Natural killer cell (primary cell): ENCODE results near the gene RNF220. TPM values are rescaled to one million over a fixed set of nuclear protein-coding genes. Genes with fewer than 3 reads are reported as not detected.
A peak's percentile ranks its signal among the peaks of the same experiment; 100 is the strongest.

Experiments
- ATAC-seq, 3 donors: fragments of 150-1000 bp in 2 of 3; fragments of 200-7000 bp in 1 of 3; cut with Tn5 transposase; 1 replicate in 1 of 3; 2 replicates in 2 of 3; pipeline ENCODE4 v1.10.0; 2021; ENCODE audit warnings: mild to moderate bottlenecking in 2 of 3, moderate library complexity in 2 of 3
- DNase-seq, 2 donors: peaks; one replicate each; pipeline versions ENCODE4 v3.0.0 to v3.0.0-alpha.2; 2013 to 2021; ENCODE audit warnings: mixed read lengths in 1 of 2
- H3K27ac ChIP-seq: one replicate; pipeline ENCODE4 v1.5.1; 2013; ENCODE audit warnings: mild to moderate bottlenecking, low read length
- H3K27me3 ChIP-seq: one replicate; pipeline ENCODE4 v1.6.1; 2013; ENCODE audit warnings: low read length; ENCODE audit not compliant: control insufficient read depth, insufficient read depth
- H3K36me3 ChIP-seq: one replicate; pipeline ENCODE4 v1.6.1; 2013; ENCODE audit warnings: low read length; ENCODE audit not compliant: control insufficient read depth, insufficient read depth
- H3K4me1 ChIP-seq: one replicate; pipeline ENCODE4 v1.6.1; 2013; ENCODE audit warnings: low read length; ENCODE audit not compliant: control insufficient read depth, insufficient read depth
- H3K4me3 ChIP-seq: one replicate; pipeline ENCODE4 v1.5.1; 2013; ENCODE audit warnings: low read length
- H3K9me3 ChIP-seq: one replicate; pipeline ENCODE4 v1.6.1; 2013; ENCODE audit warnings: low read length; ENCODE audit not compliant: control insufficient read depth, insufficient read depth
- H3K27ac Mint-ChIP-seq, 2 donors: one replicate each; pipeline ENCODE4 v1.8.0; 2022; ENCODE audit warnings: mild to moderate bottlenecking in 2 of 2, mixed read lengths in 2 of 2, moderate library complexity in 1 of 2
- H3K27me3 Mint-ChIP-seq, 2 donors: one replicate each; pipeline ENCODE4 v1.8.0; 2022; ENCODE audit warnings: low read depth in 2 of 2, mixed read lengths in 2 of 2
- H3K36me3 Mint-ChIP-seq: one replicate; pipeline ENCODE4 v1.8.0; 2022; ENCODE audit warnings: mixed read lengths
- H3K4me1 Mint-ChIP-seq, 2 donors: one replicate each; pipeline ENCODE4 v1.8.0; 2022; ENCODE audit warnings: mixed read lengths in 2 of 2
- H3K4me3 Mint-ChIP-seq: one replicate; pipeline ENCODE4 v1.8.0; 2022; ENCODE audit warnings: mild to moderate bottlenecking, moderate library complexity, mixed read lengths
- H3K9me3 Mint-ChIP-seq, 2 donors: one replicate each; pipeline ENCODE4 v1.8.0; 2022; ENCODE audit warnings: mixed read lengths in 2 of 2
- CTCF ChIP-seq: fragments of 200-600 bp; IDR thresholded peaks from one replicate; pipeline ENCODE4 v1.8.0; 2022; ENCODE audit warnings: antibody characterized with exemption
- WGBS: methylation state at CpG from one replicate; pipeline ENCODE4 v1.1.7; 2013; ENCODE audit warnings: missing lambda C conversion rate; ENCODE audit not compliant: insufficient coverage; 5-methylcytosine and 5-hydroxymethylcytosine counted together
- intact Hi-C: fragments of 100-400 bp; cut with micrococcal nuclease; formaldehyde crosslinking; loops from one replicate; pipeline ENCODE4 v1.14.2; 2022
- total RNA-seq, 4 donors: library from RNA; stranded (reverse); fragments of 120-200 nt in 1 of 4; gene quantifications; one replicate each; pipeline versions ENCODE4 v1.2.3 to v1.2.4, GENCODE V29; 2013 to 2022

The RNF220 gene
- total RNA-seq, 3 donors from 2014 or later (not counting 1 experiment from before 2014, with no cell fraction given): 88.5 to 107 (median 105) TPM

- Mint-ChIP-seq H3K36me3 (no peaks in the 10 kb centered on the region), H3K4me1 (no peaks in the 10 kb centered on the region), H3K27me3 (peaks cover 0 to 3% of the 10 kb centered on the region in 2 donors), H3K9me3 (no peaks in the 10 kb centered on the region), H3K27ac (no peak overlapping the region), H3K4me3 (no peak overlapping the region)
- Histone ChIP-seq H3K27me3 (no peaks in the 10 kb centered on the region), H3K4me3 (no peak overlapping the region), H3K9me3 (no peaks in the 10 kb centered on the region), H3K27ac (no peak overlapping the region), H3K36me3 (no peaks in the 10 kb centered on the region), H3K4me1 (no peaks in the 10 kb centered on the region)
- intact Hi-C loops: no loop called here
- no peak for ATAC-seq
- no peak for DNase-seq
- TF ChIP-seq CTCF: no peak
- WGBS: 95% methylated on average over 6 of the region's 6 CpGs
Observed at GRCh38 chr1:44608141-44608540, 203.1 kb downstream of the RNF220 start.

- intact Hi-C loops: no loop called here
- H3K4me3 ChIP-seq: no peak overlapping the region
- H3K9me3 Mint-ChIP-seq: no peaks in the 10 kb centered on the region
- no peaks in the 10 kb centered on the region for H3K4me1 Mint-ChIP-seq
- DNase-seq (peak in 1 of 2 donors; percentile 43), ATAC-seq (no peak)
- no peaks in the 10 kb centered on the region for H3K36me3 ChIP-seq
- H3K27ac Mint-ChIP-seq: no peak overlapping the region
- H3K4me1 ChIP-seq: no peaks in the 10 kb centered on the region
- WGBS: 87% methylated on average over 10 of the region's 10 CpGs
- no peak overlapping the region for H3K4me3 Mint-ChIP-seq
- TF ChIP-seq CTCF: no peak
- H3K27me3 ChIP-seq: no peaks in the 10 kb centered on the region
- H3K9me3 ChIP-seq: no peaks in the 10 kb centered on the region
- H3K36me3 Mint-ChIP-seq: no peaks in the 10 kb centered on the region
- peaks cover 0 to 3% of the 10 kb centered on the region in 2 donors for H3K27me3 Mint-ChIP-seq
- no peak overlapping the region for H3K27ac ChIP-seq
Observed at GRCh38 chr1:44609412-44609767, 204.3 kb downstream of the RNF220 start.

GRCh38 chr1:44609768-44610526 is 204.9 kb downstream of the RNF220 start:
- no peak overlapping the region for H3K27ac ChIP-seq
- no peaks in the 10 kb centered on the region for H3K4me1 ChIP-seq
- no peak overlapping the region for H3K4me3 ChIP-seq
- H3K27me3 ChIP-seq: no peaks in the 10 kb centered on the region
- no peaks in the 10 kb centered on the region for H3K36me3 Mint-ChIP-seq
- H3K27me3 Mint-ChIP-seq: peaks cover 0 to 3% of the 10 kb centered on the region in 2 donors
- no peak overlapping the region for H3K27ac Mint-ChIP-seq
- ATAC-seq: no peak
- H3K4me1 Mint-ChIP-seq: no peaks in the 10 kb centered on the region
- intact Hi-C loops: no loop called here
- WGBS: 94% methylated on average over 25 of the region's 25 CpGs
- no peaks in the 10 kb centered on the region for H3K36me3 ChIP-seq
- TF ChIP-seq CTCF: no peak
- no peaks in the 10 kb centered on the region for H3K9me3 Mint-ChIP-seq
- no peak overlapping the region for H3K4me3 Mint-ChIP-seq
- no peak for DNase-seq
- no peaks in the 10 kb centered on the region for H3K9me3 ChIP-seq
